GM19193 (cell line): ENCODE measurements around the gene MINDY4.

ENCODE experiments used
- POLR2A ChIP-seq: IDR thresholded peaks from 4 replicates; pipeline ENCODE4 v1.6.1; 2011; ENCODE audit not compliant: insufficient read depth, insufficient read length; ENCODE audit errors: extremely low read depth

The MINDY4 gene

DNA sequence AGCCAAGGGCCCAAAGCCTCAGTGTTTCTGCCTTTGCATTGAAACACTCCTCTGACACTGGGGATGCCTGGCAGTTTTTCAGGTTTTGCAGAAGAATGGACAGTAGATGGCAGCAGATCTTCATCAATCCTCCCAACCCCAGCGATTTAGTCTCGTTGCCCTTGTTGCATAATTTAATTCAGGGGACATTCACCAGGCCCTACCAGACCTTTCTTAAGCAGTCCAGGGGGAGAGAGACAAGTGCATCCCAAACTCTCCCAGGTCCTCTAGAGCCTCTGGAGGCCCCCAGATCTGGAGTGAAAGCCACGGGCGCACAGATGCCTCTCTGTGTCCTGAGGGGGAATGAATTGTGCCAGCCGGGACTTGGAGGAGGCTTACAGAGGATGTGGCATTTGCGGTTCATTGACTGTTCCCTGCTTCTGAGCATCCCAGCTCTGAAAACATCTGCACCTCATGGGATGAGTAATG lies 29.6 kb downstream of the MINDY4 start:
- no peak for TF ChIP-seq POLR2A

- TF ChIP-seq POLR2A: no peak
These were observed 31.6 kb downstream of the MINDY4 start for GRCh38 chr7:30802812-30803211.

DNA sequence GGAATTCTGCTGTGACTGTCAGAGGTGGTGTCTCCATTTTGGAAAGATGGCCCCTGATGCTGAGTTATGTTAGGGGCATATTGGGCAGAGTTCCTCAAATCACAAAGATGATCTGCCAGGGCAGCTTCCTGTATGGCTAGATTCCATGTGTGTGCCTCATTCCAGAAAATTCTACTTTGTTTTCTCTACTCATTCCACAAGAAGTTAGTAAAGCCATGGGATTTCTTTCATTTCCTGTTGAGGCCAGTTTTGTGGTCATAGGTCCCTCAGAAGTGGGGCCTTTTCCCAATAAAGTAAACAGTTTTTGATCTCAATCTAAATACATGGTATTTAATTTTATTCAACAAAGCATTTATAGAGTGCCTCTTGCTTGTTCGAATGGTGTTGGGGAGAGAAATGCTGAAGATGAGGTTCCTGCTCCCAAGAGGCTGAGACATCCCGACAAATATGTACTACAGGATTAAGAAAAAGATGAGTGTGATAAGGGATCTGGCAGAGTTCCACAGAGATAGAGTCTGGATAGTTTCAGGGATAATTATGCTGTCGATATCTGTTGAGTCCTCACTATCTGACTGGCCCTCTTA lies 33.0 kb downstream of the MINDY4 start:
- TF ChIP-seq POLR2A: no peak

DNA sequence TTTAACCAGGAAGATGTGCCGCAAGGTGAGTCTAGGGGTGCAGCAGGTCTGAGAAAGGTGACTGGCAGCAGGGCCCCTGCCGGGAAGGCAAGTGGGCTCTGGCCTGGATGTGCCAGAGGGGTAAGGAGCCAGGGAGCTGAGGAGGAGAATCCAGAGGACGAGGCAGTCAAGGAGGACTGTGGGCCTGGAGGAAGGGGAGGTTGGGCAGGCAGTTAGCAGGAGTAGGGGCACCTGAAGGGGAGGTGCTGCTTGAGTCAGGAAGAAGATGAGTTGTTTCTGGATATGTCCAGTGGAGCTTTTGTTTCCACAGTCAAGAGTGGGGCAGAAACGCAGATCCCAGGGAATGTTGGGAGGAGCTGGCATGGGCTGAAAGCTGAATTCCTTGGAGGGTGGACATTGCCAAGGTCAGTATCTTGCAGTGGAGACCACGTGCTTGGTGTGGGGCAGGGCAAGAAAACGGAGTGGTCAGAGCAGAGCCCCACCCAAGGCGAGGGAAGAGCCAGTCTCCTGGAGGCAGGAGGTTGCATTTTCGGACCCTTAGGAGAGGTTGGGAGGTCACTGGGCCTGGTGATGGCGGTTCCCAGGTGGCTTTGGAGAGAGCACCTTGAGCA lies 34.0 kb downstream of the MINDY4 start:
- no peak for TF ChIP-seq POLR2A

- no peak for TF ChIP-seq POLR2A
These were observed 34.7 kb downstream of the MINDY4 start for GRCh38 chr7:30805931-30806330.

GRCh38 chr7:30810986-30811385 lies 39.8 kb downstream of the MINDY4 start:
- no peak for TF ChIP-seq POLR2A

GRCh38 chr7:30812676-30813075 lies 41.5 kb downstream of the MINDY4 start:
- TF ChIP-seq POLR2A: no peak

- no peak for TF ChIP-seq POLR2A
These were observed 42.2 kb downstream of the MINDY4 start for GRCh38 chr7:30813466-30813865.

DNA sequence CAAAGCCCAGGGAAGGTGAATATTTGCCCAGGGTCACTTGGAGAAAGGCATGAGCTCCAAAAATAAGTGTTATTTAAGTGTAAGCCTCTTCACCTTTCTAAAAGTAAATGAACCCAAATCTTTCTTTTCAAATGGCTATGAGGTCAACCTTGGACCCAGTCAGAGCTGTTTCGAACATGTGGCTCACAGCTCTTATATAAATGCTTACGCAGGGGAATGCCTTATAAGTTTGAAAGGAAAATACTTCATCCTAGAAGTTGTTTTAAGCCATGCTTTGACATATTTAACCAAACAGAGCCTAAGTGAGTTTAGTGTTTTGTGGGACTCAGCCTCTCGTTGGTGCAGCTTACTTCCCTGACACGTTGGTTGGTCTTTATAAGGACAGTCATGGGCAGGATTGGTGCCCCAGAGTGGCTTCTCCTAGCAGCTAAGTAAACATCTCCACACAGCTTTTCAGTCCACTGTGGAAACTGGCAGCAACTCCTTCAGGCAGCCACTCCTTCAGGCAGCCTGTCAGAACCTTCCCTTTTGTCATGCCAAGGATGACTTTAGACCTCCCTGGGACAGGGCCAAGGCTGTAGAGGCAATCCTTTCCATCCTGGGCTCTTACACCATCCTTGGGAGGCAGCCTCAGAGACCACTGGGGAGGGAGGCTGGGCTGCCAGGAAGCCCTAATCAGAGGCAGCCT lies 43.6 kb downstream of the MINDY4 start:
- no peak for TF ChIP-seq POLR2A

- TF ChIP-seq POLR2A: no peak
These were observed 44.2 kb downstream of the MINDY4 start for GRCh38 chr7:30815388-30815854.

- TF ChIP-seq POLR2A: no peak
These were observed 44.9 kb downstream of the MINDY4 start for GRCh38 chr7:30815951-30816644.

GRCh38 chr7:30816645-30817370 lies 45.6 kb downstream of the MINDY4 start:
- TF ChIP-seq POLR2A: no peak

DNA sequence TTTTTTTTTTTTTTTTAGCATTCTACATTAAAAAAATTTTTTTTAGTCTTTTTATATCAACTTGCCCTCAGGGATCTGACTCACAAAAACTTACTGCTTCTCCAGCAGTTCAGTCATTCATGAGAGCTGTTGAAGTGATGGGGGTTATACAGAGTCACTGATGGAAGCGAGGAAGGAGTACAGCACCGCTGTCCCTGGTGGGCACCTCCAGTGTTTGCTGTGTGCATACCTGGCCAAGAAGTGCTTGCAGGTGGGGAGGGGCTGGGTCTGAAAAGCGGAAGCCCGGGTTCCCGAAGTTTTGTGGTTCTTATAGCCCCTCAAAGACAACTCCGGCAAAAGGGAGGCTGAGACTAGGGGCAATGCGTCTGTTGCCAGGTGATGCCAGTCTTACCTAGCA lies 46.2 kb downstream of the MINDY4 start:
- TF ChIP-seq POLR2A: no peak

DNA sequence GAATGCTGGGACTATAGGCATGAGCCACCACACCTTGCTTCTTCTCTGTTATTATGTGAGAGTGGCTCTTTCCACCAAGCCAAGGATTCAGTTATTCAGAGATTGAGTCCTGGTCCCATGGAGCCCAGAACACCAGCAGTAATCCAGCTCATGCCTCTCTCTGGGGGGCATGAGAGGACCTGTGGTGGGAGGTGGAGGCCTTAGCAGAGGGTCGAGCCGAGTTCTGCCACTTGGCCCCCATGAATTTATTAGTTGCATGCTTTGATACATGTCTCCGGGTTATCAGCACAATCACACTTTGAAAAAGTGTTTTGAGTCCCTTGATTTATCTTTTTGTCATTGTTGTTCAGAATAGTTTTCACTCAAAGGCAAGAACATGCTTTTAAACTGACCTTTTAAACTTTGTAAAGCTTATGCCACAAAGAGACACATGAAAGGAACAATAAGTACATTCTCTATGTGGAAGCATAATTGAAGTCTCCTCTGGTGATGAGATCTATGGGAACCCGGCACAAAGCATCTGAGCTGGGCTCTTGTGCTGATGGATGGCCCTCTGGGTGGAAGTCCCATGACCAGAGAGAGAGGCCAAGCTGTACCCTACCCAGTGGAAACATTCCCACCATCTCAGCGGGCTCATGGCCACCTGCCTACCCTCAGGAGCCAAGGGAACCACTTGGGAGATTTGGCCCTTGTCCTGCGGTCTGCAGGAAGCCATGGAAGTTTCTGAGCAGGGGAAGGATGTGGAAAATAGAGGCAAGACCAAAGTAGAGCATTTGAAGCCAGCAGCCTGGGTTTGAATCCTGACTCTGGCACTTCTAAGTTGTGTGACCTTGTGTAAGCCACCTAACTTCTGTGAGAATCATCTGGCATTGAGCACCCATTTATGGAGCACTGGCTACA lies 53.9 kb downstream of the MINDY4 start:
- no peak for TF ChIP-seq POLR2A
